AG20443 (cell line): ENCODE data around the gene CALD1.
A peak's percentile ranks its signal among the peaks of the same experiment; 100 is the strongest.

Experiments
- DNase-seq: peaks from one replicate; pipeline ENCODE4 v3.0.0; 2012; ENCODE audit warnings: low spot score, mixed read lengths

CALD1 gene

DNA sequence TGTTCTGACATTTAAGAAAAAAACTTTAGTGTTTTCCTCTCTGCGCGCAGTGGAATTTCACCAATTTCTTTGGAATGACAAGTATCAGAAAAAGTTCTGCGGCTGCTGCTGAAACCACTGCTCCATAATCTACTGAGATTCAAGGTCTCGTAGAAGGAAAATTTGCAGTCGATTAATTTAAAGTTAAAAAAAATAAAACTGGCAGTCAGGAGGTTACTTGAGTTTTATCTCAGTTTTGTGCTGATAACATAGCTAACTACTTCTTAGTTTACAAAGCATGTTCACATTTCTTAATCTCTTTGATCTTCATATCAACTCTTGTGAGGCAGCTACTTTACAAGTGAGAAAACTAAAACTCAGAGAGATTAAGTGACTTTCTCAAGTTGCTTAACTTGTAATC is 18.2 kb upstream of the CALD1 start:
- DNase-seq, result no peak

DNA sequence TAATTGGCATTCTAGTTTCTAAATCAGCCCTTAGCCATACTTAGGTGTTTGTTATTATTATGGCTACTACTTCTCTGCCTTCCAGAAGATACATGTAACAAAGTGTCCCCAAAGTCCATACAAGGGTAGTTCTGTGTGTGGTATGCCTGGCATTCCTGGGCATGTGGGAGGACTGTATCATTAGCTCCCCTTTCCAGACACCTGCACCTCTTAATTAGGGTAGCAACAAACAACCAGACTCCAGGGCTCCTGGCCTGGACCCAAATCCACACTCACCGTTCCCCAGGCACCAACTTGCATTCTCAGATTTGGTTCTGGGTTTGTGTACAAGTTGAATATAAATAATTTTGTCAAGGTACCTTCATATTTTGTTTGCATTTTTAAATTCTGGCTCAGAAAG is 15.5 kb upstream of the CALD1 start:
- no peak for DNase-seq

GRCh38 chr7:134764365-134764764 is 15.1 kb upstream of the CALD1 start:
- no peak for DNase-seq

DNA sequence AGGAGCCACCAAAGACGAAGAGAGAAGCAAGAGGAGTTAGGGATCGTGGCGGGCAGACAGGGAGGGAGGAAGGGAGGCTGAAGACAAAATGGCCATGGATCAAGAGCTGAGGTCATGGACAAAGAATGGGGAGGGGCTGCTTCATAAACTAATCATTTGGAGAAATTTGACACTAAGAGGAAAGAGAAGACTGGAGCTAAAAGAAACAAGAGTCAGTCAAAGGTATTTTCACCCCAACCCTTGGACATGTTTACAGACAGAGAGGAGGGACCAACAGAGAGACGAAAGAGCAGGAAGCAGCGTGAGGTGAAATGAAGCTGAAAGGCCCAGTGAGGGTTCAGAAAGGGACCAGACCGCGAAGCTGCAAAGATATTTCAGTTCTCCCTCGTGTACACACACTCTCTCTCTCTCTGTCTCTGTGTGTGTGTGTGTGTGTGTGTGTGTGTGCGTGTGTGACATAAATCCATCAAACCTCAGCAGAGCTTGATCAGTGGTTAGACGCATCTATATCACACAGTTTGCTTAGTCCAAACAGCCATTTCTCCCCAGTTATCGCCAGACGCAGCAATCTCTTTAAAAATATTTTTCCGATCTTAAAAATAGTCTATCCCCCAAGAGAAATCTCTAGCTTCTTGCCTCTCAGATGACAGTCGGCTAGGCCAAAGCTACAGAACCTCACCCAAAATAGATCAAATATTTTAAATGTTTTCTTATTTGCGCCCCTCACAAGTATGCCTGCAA is 12.5 kb upstream of the CALD1 start:
- DNase-seq, result peak; percentile 69

GRCh38 chr7:134767520-134768168 is 11.8 kb upstream of the CALD1 start:
- DNase-seq, result no peak

DNA sequence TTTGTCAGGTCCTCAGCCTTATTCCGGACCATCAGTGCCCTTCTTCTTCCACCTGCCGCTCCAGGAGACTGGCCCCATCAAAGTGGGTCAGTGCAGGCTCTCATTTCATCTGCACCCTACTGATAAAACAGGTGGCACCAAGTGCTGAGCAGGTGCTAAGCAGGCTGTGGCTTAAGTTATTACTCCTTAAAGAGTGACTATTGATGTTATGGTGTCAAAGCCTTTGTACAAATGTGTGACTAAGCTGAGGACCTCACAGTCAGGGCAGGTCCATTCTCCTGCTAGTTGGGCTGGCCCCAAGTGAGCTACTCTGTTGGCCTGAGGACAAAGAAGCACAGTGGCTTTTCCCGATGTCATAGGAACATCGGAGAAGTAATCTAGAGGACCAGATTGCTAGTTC is 11.2 kb upstream of the CALD1 start:
- DNase-seq, result no peak

DNA sequence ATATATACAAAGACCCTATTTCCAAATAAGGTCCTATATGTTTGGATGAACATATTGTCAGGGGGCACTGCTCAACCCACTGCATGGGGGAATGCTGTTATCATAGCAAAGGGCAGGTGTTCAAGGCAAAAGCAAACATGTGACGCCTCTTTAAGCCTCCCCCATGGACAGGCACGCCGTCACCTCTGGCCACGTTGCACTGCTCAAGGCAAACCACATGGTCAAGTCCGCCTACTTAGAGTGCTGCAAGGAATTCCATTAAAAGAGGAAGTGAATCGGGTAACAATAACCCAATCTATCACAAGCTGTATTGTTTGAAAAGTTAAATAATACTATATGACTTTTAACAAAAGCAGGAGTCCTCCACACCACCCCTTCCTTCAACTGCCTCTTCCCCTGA is 8.8 kb upstream of the CALD1 start:
- no peak for DNase-seq

GRCh38 chr7:134771111-134771510 is 8.3 kb upstream of the CALD1 start:
- DNase-seq, result no peak

DNA sequence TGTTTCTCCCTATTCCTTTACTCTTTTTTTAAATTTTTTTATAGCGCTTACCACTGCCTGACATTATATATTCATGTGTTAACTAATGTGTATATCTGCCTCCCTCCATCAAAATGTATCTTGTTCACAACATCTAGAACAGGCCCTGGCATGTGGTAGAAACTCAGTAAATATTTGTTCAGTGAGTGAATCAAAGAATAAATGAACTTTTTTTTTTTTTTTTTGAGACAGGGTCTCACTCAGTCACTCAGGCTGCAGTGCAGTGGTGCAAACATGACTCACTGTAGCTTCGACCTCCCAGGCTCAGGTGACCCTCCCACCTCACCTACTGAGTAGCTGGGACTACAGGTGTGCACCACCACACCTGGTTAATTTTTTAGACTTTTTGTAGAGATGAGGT is 7.5 kb upstream of the CALD1 start:
- no peak for DNase-seq

DNA sequence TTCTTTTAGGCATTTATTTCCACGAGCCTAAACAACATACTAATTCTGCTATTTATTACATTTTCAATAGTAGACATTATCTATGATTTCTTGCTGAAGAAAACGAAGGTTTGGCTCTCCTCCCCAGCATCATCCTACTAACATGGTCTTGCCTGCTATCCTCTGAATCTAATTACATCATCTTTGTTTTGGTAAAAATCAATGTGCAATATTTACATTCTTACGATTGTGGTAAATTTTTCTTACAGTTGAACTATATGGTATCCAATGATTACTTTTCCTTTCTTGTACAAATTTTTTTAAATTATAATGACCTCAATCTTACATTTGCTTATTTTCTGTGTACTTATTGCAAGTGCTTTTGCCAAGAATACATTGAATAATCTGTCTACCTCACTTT is 7.0 kb upstream of the CALD1 start:
- DNase-seq, result no peak

DNA sequence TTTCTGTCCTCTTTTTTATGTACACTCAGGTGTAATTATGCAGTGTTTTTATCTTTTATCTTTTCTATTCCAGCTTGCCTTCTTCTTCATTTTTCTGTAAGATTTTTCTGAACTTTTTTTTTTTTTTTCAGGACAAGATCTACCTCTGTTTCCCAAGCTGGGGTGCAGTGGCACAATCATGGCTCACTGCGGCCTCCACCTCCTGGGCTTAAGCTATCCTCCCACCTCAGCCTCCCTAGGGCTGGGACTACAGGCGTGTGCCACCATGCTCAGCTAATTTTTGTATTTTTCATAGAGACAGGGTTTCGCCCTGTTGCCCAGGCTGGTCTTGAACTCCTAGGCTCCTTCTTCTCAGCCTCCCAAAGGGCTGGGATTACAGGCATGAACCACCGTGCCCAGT is 6.3 kb upstream of the CALD1 start:
- no peak for DNase-seq

DNA sequence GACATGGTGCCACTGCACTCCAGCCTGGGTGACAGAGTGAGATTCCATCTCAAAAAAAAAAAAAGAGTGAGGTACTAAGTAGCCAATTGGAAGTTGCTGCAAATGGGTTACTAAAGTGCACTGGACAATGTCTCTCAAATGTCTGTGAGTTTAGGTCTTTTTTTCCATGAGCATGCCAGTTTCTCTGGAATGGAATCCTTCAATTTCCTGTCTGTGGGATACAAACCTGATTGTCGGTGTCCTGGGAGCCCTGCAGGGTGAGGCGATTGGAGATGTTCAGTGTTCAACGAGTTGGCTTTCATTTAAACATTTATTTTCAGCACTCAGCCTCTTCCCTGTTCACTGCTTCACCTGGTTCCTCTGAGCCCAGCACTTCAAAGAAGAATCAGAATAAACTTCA is 5.3 kb upstream of the CALD1 start:
- DNase-seq, result no peak

DNA sequence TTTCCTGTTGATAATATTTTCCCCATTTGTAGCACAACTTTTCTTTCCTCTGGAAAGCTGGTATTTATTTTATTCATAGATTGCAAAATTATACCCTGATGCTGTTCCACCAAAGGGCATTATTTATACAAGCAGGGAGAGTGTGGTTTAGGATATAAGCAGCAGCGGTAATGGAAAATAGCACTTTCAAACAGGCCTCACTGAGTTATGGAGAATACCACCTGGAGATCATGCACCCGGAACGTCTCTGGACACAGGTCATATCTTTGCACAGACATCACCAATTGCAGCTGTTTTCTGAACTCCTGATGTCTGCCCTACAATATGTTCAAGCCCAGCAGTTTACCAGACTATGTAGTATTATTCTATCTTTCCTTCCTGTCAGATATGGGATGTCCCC is 2.0 kb upstream of the CALD1 start:
- DNase-seq, result no peak

GRCh38 chr7:134777908-134778580 is 1.4 kb upstream of the CALD1 start:
- DNase-seq, result no peak

- DNase-seq, result no peak
Observed at GRCh38 chr7:134779741-134780065, 269 bp downstream of the CALD1 start.

- DNase-seq, result no peak
Observed at GRCh38 chr7:134780166-134780828, 863 bp downstream of the CALD1 start.

- no peak for DNase-seq
Observed at GRCh38 chr7:134781171-134781570, 1.7 kb downstream of the CALD1 start.

DNA sequence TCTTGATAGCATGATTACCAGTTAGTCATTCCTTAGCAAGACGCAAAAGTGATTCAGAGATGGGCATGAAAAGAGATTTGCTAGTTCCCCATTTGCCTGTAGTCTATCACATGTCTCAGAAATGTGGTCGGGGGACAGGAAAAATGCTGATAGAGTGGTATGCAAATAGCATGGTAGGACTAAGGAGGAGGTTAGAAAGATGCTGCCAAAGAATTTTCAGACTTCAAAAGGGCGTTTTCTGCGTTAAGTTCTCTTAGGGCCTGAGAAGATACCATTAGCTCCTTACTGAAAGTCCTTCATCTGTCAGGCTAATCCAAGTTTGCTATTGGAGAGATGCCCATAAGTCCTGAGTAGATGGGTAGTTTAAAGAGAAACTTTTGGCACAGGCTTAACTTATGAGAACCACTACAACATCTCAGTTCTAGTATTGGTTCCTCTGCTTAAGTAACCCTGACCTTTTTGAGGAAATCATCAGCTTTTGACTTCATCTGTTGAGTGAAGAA is 2.7 kb downstream of the CALD1 start:
- DNase-seq, result no peak

- DNase-seq, result no peak
Observed at GRCh38 chr7:134783294-134784069, 4.0 kb downstream of the CALD1 start.

DNA sequence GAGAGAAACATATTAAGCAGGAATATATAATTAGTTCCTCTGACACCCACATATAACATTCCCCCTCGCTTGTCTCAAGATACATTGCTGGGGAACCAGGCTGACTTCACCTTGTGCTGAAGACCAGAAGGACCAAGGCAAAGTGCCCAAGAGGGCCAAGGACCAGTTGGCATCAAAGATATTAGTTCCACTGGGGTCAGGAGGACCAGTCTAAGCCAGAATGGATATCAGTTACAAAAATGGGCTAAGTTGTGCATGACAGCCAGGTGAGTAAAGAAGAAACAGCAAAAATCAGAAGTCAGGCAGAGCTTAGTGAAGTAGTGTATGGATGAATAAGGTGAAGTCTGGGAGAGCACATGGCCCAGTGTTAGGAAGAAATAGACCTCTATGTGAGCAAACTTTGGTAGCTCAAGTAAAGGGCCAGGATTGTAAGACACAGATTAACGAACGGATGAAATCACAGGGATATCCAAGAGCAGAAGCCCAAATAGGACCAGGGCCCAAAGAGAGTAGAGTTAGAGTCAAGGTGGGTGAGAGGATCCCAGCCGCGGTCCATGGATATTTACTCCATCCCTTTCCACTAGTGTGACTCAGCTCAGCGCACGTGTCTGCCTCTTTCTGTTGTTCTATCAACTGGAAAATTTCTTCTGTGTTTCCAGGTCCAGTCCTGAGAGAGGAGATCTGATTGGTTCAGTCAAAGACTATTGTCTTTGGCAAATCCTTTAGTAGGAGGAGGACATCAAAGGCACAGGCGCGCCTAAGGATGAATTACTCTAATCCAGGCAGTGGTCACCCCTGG is 5.0 kb downstream of the CALD1 start:
- DNase-seq, result no peak

DNA sequence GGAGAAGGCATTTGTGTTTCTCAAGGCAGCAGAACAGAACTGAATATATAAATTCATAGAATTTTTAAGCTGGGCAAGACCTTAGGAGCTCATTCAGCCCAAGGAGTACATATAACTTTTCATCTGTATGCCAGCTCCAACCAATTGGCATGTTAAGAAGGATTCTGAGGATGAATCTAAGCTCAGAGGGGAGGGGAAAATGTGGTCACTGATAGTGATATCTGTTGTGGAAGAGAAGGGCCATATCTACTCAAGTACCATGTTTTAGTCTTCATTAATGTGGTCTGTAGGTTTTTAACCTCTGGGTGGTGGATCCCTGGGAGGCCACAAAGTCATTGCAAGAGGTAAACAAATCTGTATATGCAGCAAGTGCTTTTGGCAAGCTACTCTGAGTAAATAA is 6.4 kb downstream of the CALD1 start:
- no peak for DNase-seq
